Right hindlimb (tissue), 1 donor: ENCODE data around the gene PLA2G4F.

Experiments
- DNase-seq: peaks from one replicate; pipeline ENCODE4 v3.0.0-alpha.2; 2018

The PLA2G4F gene

GRCh38 chr15:42156243-42156922 lies at the start of gene PLA2G4F:
PLA2G4F (minus strand) TSS chr15:42156636; CDS start chr15:42156549, 87 bp downstream.
- DNase-seq: no peak

GRCh38 chr15:42203891-42204290 lies 47.5 kb upstream of the PLA2G4F start:
- DNase-seq: no peak

GRCh38 chr15:42202653-42203052 lies 46.2 kb upstream of the PLA2G4F start:
- no peak for DNase-seq

GRCh38 chr15:42201801-42202200 lies 45.4 kb upstream of the PLA2G4F start:
- DNase-seq: no peak

GRCh38 chr15:42199126-42199525 lies 42.7 kb upstream of the PLA2G4F start:
- DNase-seq: no peak

GRCh38 chr15:42198516-42198915 lies 42.1 kb upstream of the PLA2G4F start:
- DNase-seq: no peak

GRCh38 chr15:42194513-42194912 lies 38.1 kb upstream of the PLA2G4F start:
- no peak for DNase-seq

- no peak for DNase-seq
Observed at GRCh38 chr15:42193383-42193782, 36.9 kb upstream of the PLA2G4F start.

- no peak for DNase-seq
Observed at GRCh38 chr15:42191610-42192346, 35.3 kb upstream of the PLA2G4F start.

- DNase-seq: no peak
Observed at GRCh38 chr15:42190370-42190769, 33.9 kb upstream of the PLA2G4F start.

- DNase-seq: no peak
Observed at GRCh38 chr15:42185801-42186200, 29.4 kb upstream of the PLA2G4F start.

- no peak for DNase-seq
Observed at GRCh38 chr15:42184736-42185135, 28.3 kb upstream of the PLA2G4F start.

GRCh38 chr15:42184296-42184695 lies 27.9 kb upstream of the PLA2G4F start:
- peak; percentile 37 for DNase-seq

GRCh38 chr15:42182961-42183360 lies 26.5 kb upstream of the PLA2G4F start:
- no peak for DNase-seq

GRCh38 chr15:42182328-42182886 lies 26.0 kb upstream of the PLA2G4F start:
- no peak for DNase-seq

- no peak for DNase-seq
Observed at GRCh38 chr15:42178056-42178455, 21.6 kb upstream of the PLA2G4F start.

GRCh38 chr15:42175671-42176070 lies 19.2 kb upstream of the PLA2G4F start:
- no peak for DNase-seq

- no peak for DNase-seq
Observed at GRCh38 chr15:42172475-42172874, 16.0 kb upstream of the PLA2G4F start.

GRCh38 chr15:42171795-42172194 lies 15.4 kb upstream of the PLA2G4F start:
- no peak for DNase-seq

GRCh38 chr15:42171122-42171521 lies 14.7 kb upstream of the PLA2G4F start:
- DNase-seq: no peak

GRCh38 chr15:42166225-42166940 lies 9.9 kb upstream of the PLA2G4F start:
- DNase-seq: no peak

GRCh38 chr15:42165106-42165505 lies 8.7 kb upstream of the PLA2G4F start:
- no peak for DNase-seq

- no peak for DNase-seq
Observed at GRCh38 chr15:42163947-42164550, 7.6 kb upstream of the PLA2G4F start.
